ENCODE data around the gene SCRN2. TPM values are rescaled to one million over a fixed set of nuclear protein-coding genes. Genes with fewer than 3 reads are reported as not detected.

SCRN2 gene
- total and polyA plus RNA-seq, 2 of the 13 experiments (the other 11 are each of a cell fraction or from before 2014, with no cell fraction given): 21.7 to 29.5 TPM

DNA sequence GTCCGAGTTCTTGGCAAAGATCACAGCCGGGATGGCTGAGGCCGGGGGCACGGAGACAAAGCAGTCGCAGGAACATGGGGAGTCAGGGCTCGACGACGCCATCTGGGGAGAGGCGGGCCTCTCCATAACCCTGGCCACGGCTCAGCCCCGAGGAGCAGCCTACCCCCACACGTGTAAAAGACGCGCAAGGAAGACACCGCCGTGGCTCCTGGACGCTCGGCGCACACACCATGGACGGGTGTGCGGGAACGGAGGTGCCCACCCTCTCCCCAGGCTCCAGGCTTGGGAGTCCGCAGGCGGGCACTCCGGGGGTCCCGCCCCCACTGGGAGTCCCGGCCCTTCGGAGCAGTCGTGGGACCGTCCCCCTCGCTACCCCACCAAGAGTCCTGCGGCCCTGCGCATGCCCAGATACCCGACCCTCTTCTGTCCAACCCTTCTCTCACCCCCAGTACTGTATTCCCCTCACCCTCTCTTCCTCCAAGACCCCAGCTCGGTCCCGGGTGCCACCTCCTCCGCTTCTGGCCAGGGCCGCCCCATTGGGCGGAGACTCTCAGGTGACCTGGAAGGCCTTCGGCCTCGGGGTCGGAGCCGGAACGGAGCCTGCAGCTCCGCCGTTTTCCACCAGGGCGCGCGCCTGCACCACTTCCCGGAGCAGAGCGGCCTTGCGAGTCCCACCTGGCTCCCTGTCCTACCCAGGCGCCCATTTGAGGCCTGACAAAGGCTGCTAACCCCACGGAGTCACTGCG is at the start of gene SCRN2 (continued):
- TF ChIP-seq ZNF552 (CRISPR knock-in tag; IDR thresholded peaks at IDR 0.05; ENCODE audit: borderline replicate concordance) (0 out of 2 replicates have a peak, but pooled peaks have one; percentile 34), MAFF (IDR thresholded peaks at IDR 0.05; ENCODE audit: low read depth, low read length) (no peak), PHF5A (CRISPR knock-in tag; IDR thresholded peaks at IDR 0.05; ENCODE audit: low read depth, unreplicated experiment) (peak; percentile 57), MIER3 (CRISPR knock-in tag; IDR thresholded peaks at IDR 0.05; ENCODE audit: borderline replicate concordance) (0 out of 2 replicates have a peak, but pooled peaks have one; percentile 13), SP2 (CRISPR knock-in tag; IDR thresholded peaks at IDR 0.05) (peak; percentile 40), ZNF484 (CRISPR knock-in tag; IDR thresholded peaks at IDR 0.05; ENCODE audit: borderline replicate concordance, low read depth) (0 out of 2 replicates have a peak, but pooled peaks have one; percentile 48), ZNF83 (CRISPR knock-in tag; IDR thresholded peaks at IDR 0.05; ENCODE audit: borderline replicate concordance) (peak; percentile 57; the same call in 1 of the 2 replicates), ETV5 (CRISPR knock-in tag; IDR thresholded peaks at IDR 0.05; ENCODE audit: borderline replicate concordance) (peak; percentile 61; the same call in 1 of the 2 replicates), KLF13 (CRISPR knock-in tag; IDR thresholded peaks at IDR 0.05) (no peak), XBP1 (CRISPR knock-in tag; IDR thresholded peaks at IDR 0.05) (no peak), U2AF2 (IDR thresholded peaks at IDR 0.05; ENCODE audit: low read depth, low read length) (no peak), GATA4 (IDR thresholded peaks at IDR 0.05; ENCODE audit: borderline replicate concordance, low read depth) (no peak), ELF1 (CRISPR knock-in tag; IDR thresholded peaks at IDR 0.05) (peak; percentile 73), GABPA (IDR thresholded peaks at IDR 0.05; ENCODE audit: low read depth, low read length) (peak; percentile 50; the same call in 1 of the 2 replicates), GABPA (CRISPR knock-in tag; IDR thresholded peaks at IDR 0.05; ENCODE audit: low read depth) (peak; percentile 85), ZNF317 (CRISPR knock-in tag; IDR thresholded peaks at IDR 0.05) (peak; percentile 81; the same call in 1 of the 2 replicates), STAG1 (CRISPR knock-in tag; IDR thresholded peaks at IDR 0.05) (peak; percentile 98), KLF6 (CRISPR knock-in tag; IDR thresholded peaks at IDR 0.05) (peak; percentile 33; the same call in 1 of the 2 replicates)
- TF ChIP-seq, protein P1, sequence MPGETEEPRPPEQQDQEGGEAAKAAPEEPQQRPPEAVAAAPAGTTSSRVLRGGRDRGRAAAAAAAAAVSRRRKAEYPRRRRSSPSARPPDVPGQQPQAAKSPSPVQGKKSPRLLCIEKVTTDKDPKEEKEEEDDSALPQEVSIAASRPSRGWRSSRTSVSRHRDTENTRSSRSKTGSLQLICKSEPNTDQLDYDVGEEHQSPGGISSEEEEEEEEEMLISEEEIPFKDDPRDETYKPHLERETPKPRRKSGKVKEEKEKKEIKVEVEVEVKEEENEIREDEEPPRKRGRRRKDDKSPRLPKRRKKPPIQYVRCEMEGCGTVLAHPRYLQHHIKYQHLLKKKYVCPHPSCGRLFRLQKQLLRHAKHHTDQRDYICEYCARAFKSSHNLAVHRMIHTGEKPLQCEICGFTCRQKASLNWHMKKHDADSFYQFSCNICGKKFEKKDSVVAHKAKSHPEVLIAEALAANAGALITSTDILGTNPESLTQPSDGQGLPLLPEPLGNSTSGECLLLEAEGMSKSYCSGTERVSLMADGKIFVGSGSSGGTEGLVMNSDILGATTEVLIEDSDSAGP (CRISPR knock-in tag; IDR thresholded peaks at IDR 0.05; ENCODE audit: borderline replicate concordance): peak; percentile 91; the same call in 1 of the 2 replicates
- TF ChIP-seq, protein P2, sequence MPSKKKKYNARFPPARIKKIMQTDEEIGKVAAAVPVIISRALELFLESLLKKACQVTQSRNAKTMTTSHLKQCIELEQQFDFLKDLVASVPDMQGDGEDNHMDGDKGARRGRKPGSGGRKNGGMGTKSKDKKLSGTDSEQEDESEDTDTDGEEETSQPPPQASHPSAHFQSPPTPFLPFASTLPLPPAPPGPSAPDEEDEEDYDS (CRISPR knock-in tag; IDR thresholded peaks at IDR 0.05): peak; percentile 84
- TF ChIP-seq, protein P3, sequence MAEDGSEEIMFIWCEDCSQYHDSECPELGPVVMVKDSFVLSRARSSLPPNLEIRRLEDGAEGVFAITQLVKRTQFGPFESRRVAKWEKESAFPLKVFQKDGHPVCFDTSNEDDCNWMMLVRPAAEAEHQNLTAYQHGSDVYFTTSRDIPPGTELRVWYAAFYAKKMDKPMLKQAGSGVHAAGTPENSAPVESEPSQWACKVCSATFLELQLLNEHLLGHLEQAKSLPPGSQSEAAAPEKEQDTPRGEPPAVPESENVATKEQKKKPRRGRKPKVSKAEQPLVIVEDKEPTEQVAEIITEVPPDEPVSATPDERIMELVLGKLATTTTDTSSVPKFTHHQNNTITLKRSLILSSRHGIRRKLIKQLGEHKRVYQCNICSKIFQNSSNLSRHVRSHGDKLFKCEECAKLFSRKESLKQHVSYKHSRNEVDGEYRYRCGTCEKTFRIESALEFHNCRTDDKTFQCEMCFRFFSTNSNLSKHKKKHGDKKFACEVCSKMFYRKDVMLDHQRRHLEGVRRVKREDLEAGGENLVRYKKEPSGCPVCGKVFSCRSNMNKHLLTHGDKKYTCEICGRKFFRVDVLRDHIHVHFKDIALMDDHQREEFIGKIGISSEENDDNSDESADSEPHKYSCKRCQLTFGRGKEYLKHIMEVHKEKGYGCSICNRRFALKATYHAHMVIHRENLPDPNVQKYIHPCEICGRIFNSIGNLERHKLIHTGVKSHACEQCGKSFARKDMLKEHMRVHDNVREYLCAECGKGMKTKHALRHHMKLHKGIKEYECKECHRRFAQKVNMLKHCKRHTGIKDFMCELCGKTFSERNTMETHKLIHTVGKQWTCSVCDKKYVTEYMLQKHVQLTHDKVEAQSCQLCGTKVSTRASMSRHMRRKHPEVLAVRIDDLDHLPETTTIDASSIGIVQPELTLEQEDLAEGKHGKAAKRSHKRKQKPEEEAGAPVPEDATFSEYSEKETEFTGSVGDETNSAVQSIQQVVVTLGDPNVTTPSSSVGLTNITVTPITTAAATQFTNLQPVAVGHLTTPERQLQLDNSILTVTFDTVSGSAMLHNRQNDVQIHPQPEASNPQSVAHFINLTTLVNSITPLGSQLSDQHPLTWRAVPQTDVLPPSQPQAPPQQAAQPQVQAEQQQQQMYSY (CRISPR knock-in tag; IDR thresholded peaks at IDR 0.05): peak; percentile 84
- TF ChIP-seq, protein P4, sequence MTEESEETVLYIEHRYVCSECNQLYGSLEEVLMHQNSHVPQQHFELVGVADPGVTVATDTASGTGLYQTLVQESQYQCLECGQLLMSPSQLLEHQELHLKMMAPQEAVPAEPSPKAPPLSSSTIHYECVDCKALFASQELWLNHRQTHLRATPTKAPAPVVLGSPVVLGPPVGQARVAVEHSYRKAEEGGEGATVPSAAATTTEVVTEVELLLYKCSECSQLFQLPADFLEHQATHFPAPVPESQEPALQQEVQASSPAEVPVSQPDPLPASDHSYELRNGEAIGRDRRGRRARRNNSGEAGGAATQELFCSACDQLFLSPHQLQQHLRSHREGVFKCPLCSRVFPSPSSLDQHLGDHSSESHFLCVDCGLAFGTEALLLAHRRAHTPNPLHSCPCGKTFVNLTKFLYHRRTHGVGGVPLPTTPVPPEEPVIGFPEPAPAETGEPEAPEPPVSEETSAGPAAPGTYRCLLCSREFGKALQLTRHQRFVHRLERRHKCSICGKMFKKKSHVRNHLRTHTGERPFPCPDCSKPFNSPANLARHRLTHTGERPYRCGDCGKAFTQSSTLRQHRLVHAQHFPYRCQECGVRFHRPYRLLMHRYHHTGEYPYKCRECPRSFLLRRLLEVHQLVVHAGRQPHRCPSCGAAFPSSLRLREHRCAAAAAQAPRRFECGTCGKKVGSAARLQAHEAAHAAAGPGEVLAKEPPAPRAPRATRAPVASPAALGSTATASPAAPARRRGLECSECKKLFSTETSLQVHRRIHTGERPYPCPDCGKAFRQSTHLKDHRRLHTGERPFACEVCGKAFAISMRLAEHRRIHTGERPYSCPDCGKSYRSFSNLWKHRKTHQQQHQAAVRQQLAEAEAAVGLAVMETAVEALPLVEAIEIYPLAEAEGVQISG (CRISPR knock-in tag; IDR thresholded peaks at IDR 0.05): peak; percentile 87

Data from HepG2 (cell line).